ENCODE results near the gene KRTAP10-6. TPM values are rescaled to one million over a fixed set of nuclear protein-coding genes. Genes with fewer than 3 reads are reported as not detected.
"Not testable (repeated sequence)": the region's sequence is repeated elsewhere in the genome, so short reads cannot be mapped to it uniquely, and the experiment has no call there.

KRTAP10-6 gene
- total RNA-seq, 2 experiments from 2014 or later: not detected

DNA sequence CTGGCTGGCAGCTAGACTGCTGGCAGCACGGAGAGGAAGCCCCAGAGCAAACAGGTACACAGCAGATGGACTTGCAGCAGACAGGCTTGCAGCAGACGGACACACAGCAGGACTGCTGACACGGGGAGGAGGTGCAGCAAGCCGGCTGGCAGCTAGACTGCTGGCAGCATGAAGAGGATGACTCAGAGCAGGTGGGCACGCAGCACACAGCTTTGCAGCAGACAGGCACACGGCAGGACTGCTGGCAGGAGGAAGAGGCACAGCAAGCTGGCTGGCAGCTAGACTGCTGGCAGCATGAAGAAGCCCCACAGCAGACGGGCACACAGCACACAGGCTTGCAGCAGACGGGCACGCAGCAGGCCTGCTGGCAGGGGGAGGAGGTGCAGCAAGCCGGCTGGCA, 41.5 kb downstream of the KRTAP10-6 start:
- Mint-ChIP-seq H3K27me3 (no peaks in the 10 kb centered on the region), H3K9me3 (peaks cover 18% of the 10 kb centered on the region), H3K4me3 (no peak overlapping the region), H3K36me3 (ENCODE audit: low read depth) (peaks cover 39% of the 10 kb centered on the region), H3K4me1 (ENCODE audit: low read depth) (peaks cover 30% of the 10 kb centered on the region), H3K27ac (no peak overlapping the region)
- Histone ChIP-seq H3K9me3 (ENCODE audit: control insufficient read depth in 1 of 2, insufficient read depth in 1 of 2, low read length in 2 of 2) (peaks cover 18 to 25% of the 10 kb centered on the region in 2 experiments), H3K4me1 (ENCODE audit: insufficient read depth, low read length) (peaks cover 18% of the 10 kb centered on the region), H3K27me3 (ENCODE audit: control insufficient read depth in 1 of 2, insufficient read depth in 2 of 2, low read length in 2 of 2) (no peaks in the 10 kb centered on the region), H3K27ac (ENCODE audit: low read depth in 1 of 2, low read length in 2 of 2) (no peak overlapping the region), H3K4me3 (ENCODE audit: low read length) (no peak overlapping the region), H3K36me3 (ENCODE audit: insufficient read depth, low read length) (no peaks in the 10 kb centered on the region)
- no peak for ATAC-seq (ENCODE audit: poor library complexity)
- CTCF ChIA-PET: no interaction called here
- intact Hi-C loops (cut with DNase I, micrococcal nuclease): no loop called here
- POLR2A ChIA-PET: no interaction called here
- TF ChIP-seq, protein P1, sequence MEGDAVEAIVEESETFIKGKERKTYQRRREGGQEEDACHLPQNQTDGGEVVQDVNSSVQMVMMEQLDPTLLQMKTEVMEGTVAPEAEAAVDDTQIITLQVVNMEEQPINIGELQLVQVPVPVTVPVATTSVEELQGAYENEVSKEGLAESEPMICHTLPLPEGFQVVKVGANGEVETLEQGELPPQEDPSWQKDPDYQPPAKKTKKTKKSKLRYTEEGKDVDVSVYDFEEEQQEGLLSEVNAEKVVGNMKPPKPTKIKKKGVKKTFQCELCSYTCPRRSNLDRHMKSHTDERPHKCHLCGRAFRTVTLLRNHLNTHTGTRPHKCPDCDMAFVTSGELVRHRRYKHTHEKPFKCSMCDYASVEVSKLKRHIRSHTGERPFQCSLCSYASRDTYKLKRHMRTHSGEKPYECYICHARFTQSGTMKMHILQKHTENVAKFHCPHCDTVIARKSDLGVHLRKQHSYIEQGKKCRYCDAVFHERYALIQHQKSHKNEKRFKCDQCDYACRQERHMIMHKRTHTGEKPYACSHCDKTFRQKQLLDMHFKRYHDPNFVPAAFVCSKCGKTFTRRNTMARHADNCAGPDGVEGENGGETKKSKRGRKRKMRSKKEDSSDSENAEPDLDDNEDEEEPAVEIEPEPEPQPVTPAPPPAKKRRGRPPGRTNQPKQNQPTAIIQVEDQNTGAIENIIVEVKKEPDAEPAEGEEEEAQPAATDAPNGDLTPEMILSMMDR (IDR thresholded peaks at IDR 0.05): no peak
- no peak for DNase-seq

DNA sequence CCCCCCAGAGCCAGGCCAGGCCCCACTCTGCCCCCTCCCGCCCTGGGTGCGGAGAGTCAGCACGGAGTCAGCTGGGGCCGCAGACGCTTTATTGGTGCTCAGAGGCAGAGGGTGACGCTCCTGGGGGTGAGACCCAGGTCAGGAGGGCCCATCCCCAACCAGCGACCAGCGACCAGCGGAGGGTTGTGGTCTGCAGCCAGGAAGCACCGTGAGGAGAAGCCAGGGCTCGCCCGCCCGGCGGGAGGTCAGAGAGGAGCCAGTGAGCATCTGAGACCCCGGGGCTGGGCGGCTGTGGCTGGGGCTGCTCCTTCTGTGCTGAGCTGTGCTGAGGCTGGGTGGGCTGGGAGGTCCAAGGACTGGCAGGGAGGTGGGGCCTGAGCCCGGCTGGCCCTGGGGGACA, 42.0 kb downstream of the KRTAP10-6 start:
- H3K9me3 ChIP-seq (ENCODE audit: control insufficient read depth in 1 of 2, insufficient read depth in 1 of 2, low read length in 2 of 2): peaks cover 18 to 21% of the 10 kb centered on the region in 2 experiments
- DNase-seq; H3K27ac ChIP-seq (ENCODE audit: low read depth in 1 of 2, low read length in 2 of 2); H3K27ac Mint-ChIP-seq; H3K27me3 ChIP-seq (ENCODE audit: control insufficient read depth in 1 of 2, insufficient read depth in 2 of 2, low read length in 2 of 2); POLR2A ChIA-PET; intact Hi-C loops (cut with DNase I, micrococcal nuclease); H3K4me3 ChIP-seq (ENCODE audit: low read length); CTCF ChIA-PET; H3K4me3 Mint-ChIP-seq; H3K27me3 Mint-ChIP-seq; H3K36me3 ChIP-seq (ENCODE audit: insufficient read depth, low read length); ATAC-seq (ENCODE audit: poor library complexity): not testable (repeated sequence)
- H3K9me3 Mint-ChIP-seq: peaks cover 23% of the 10 kb centered on the region
- H3K4me1 Mint-ChIP-seq (ENCODE audit: low read depth): peaks cover 33% of the 10 kb centered on the region
- peaks cover 18% of the 10 kb centered on the region for H3K4me1 ChIP-seq (ENCODE audit: insufficient read depth, low read length)
- H3K36me3 Mint-ChIP-seq (ENCODE audit: low read depth): peaks cover 44% of the 10 kb centered on the region

DNA sequence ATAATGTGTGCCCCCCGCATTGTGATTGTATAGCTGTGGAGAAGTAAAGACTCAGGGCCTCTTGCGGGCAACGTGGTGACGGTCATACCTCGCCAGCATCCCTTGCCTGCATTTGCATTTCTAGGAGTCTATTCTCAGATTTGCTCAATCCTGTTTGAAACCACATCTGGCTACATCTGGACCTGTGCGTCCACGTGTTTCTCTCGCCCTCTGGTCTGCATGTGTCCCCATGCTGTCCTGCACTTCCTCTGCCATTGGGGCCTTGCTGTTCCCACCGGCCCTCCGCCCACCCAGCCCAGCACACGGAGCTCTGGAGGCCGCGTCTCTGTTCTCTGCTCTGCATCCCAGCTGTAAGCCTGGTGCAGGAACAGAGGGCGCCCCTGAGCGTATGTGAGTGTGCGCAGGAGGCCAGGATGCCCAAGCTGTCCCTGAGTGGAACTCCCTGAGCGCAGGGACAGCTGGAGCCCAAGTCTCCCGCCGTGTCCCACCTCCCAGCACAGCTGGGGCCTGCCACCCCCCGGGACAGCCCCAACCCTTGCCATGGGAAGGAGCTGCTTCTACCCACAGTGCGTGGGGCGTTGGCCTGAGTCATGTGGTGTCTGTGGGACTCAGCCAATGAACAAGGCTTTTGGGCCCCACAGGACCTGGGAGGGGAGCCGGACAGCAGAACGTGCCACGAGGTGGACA, 42.6 kb downstream of the KRTAP10-6 start:
- peaks cover 45% of the 10 kb centered on the region for H3K36me3 Mint-ChIP-seq (ENCODE audit: low read depth)
- peak overlapping the region; percentile 90 for H3K27ac Mint-ChIP-seq
- no peaks in the 10 kb centered on the region for H3K27me3 ChIP-seq (ENCODE audit: control insufficient read depth in 1 of 2, insufficient read depth in 2 of 2, low read length in 2 of 2)
- no peak overlapping the region for H3K4me3 ChIP-seq (ENCODE audit: low read length)
- peaks cover 24% of the 10 kb centered on the region for H3K9me3 Mint-ChIP-seq
- DNase-seq (peak in 1 of 14 experiments; percentile 11), ATAC-seq (ENCODE audit: poor library complexity) (no peak)
- peaks cover 18% of the 10 kb centered on the region in 2 experiments for H3K9me3 ChIP-seq (ENCODE audit: control insufficient read depth in 1 of 2, insufficient read depth in 1 of 2, low read length in 2 of 2)
- TF ChIP-seq, protein P1 (IDR thresholded peaks at IDR 0.05): no peak
- H3K27ac ChIP-seq (ENCODE audit: low read depth in 1 of 2, low read length in 2 of 2): no peak overlapping the region
- CTCF ChIA-PET: no interaction called here
- H3K4me3 Mint-ChIP-seq: no peak overlapping the region
- peaks cover 18% of the 10 kb centered on the region for H3K4me1 ChIP-seq (ENCODE audit: insufficient read depth, low read length)
- POLR2A ChIA-PET: no interaction called here
- H3K4me1 Mint-ChIP-seq (ENCODE audit: low read depth): peaks cover 33% of the 10 kb centered on the region
- intact Hi-C loops (cut with DNase I, micrococcal nuclease): loop anchor here (5.0 to 10.0 kb wide), 2 partner anchors 65 to 108 kb away; partner anchors contain the start of genes KRTAP10-8 (in 1 of the 2) and KRTAP12-3 (in 1 of the 2)
- H3K27me3 Mint-ChIP-seq: no peaks in the 10 kb centered on the region
- no peaks in the 10 kb centered on the region for H3K36me3 ChIP-seq (ENCODE audit: insufficient read depth, low read length)

Data from CD4-positive, alpha-beta T cell (primary cell).